Body of pancreas (tissue), 4 donors: ENCODE measurements around the gene ID2. TPM values are rescaled to one million over a fixed set of nuclear protein-coding genes. Genes with fewer than 3 reads are reported as not detected.
"Not testable (repeated sequence)": the region's sequence is repeated elsewhere in the genome, so short reads cannot be mapped to it uniquely, and the experiment has no call there.

Experiments
- ATAC-seq: fragments of 150-250 bp; one replicate; pipeline ENCODE4 v1.9.1; 2016
- DNase-seq, 4 donors: peaks; one replicate each; pipeline ENCODE4 v3.0.0-alpha.2; 2019
- H3K27ac ChIP-seq, 4 donors: fragments of 200-600 bp; sonication (generic); 1 replicate in 3 of 4; 2 replicates in 1 of 4; pipeline versions ENCODE4 v1.5.1 to v1.6.1; 2016 to 2019; ENCODE audit warnings: mild to moderate bottlenecking in 1 of 4, mixed read lengths in 1 of 4, moderate library complexity in 1 of 4
- H3K27me3 ChIP-seq, 2 donors: fragments of 200-600 bp; sonication (generic); one replicate each; pipeline ENCODE4 v1.6.0; 2016; ENCODE audit warnings: mild to moderate bottlenecking in 1 of 2
- H3K36me3 ChIP-seq, 2 donors: fragments of 200-600 bp; sonication (generic); replicated peaks in 1 of 2; 2 replicates each; pipeline ENCODE4 v1.5.1; 2016; ENCODE audit warnings: low read depth in 2 of 2; ENCODE audit not compliant: insufficient read depth in 1 of 2
- H3K4me1 ChIP-seq: fragments of 200-600 bp; sonication (generic); one replicate; pipeline ENCODE4 v1.6.0; 2016
- H3K4me3 ChIP-seq, 2 donors: fragments of 200-600 bp; sonication (generic); 1 replicate in 1 of 2; 2 replicates in 1 of 2; pipeline ENCODE4 v1.5.1; 2016 to 2019
- H3K9me3 ChIP-seq, 3 donors: fragments of 200-600 bp; sonication (generic); 1 replicate in 2 of 3; 2 replicates in 1 of 3; pipeline ENCODE4 v1.5.1; 2016
- POLR2A ChIP-seq, 3 donors: fragments of 450-650 bp; IDR thresholded peaks; one replicate each; pipeline ENCODE4 v1.6.1; 2016; ENCODE audit warnings: antibody characterized with exemption in 3 of 3, mild to moderate bottlenecking in 2 of 3
- WGBS, 2 donors: methylation state at CpG; one replicate each; pipeline ENCODE4 v1.1.5; 2017; 5-methylcytosine and 5-hydroxymethylcytosine counted together
- intact Hi-C: fragments of 100-400 bp; cut with DNase I; formaldehyde crosslinking; loops from one replicate; pipeline ENCODE4 v1.15.1; 2023
- total RNA-seq, 2 donors: library from RNA; depleted of rRNA; stranded (reverse); fragments of >200 nt; gene quantifications; one replicate each; pipeline ENCODE4 v1.1.0, GENCODE V29; 2016
- TF ChIP-seq, protein P1 (sequence below), 7 experiments: fragments of 450-650 bp in 4 of 7; fragments of 200-600 bp in 3 of 7; sonication (generic) in 3 of 7; IDR thresholded peaks; one replicate each; pipeline ENCODE4 v1.5.1; 2016 to 2019; ENCODE audit warnings: antibody characterized with exemption in 7 of 7

Gene ID2
- total RNA-seq, 2 donors from 2014 or later = 50.3 to 157 TPM

DNA sequence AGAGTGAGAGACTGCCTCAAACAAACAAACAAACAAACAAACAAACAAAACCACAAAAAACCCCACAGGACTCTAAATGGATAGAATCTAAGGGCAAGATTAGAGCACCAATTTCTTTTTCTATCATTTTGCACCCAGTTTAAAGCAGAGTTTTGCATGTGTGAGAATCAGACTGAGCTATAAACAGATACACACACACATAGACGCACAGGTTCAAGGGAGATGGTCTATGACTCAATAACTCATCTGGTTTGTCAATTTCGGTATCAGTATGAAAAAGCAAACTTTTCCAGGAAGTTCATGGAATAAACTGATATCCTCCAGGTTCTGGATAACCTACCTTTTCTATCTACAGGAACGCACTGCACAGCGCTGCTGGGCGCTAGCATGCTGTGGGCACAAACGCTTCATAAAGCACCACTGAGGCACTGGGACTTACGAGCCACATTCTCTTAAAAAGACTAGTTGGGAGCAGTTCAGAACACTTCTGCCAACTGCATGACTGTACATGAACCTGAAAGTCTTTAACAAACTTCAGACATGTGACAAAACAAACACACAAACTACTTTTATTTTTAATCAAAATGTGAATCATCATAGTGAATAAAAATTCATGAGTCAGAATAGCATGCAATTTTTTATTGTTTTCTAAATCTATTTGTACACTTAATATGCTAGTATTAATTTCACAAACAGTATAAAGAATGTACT, 46.6 kb downstream of the ID2 start:
- WGBS, 2 donors = 92 to 93% methylated on average over 7 of the region's 7 CpGs
- Histone ChIP-seq H3K9me3 (no peaks in the 10 kb centered on the region), H3K27me3 (no peaks in the 10 kb centered on the region), H3K36me3 (peaks cover 13 to 18% of the 10 kb centered on the region in 2 donors), H3K27ac (no peak overlapping the region), H3K4me3 (no peak overlapping the region), H3K4me1 (no peaks in the 10 kb centered on the region)
- DNase-seq (no peak), ATAC-seq (no peak)
- intact Hi-C loops = no loop called here
- TF ChIP-seq, protein P1, sequence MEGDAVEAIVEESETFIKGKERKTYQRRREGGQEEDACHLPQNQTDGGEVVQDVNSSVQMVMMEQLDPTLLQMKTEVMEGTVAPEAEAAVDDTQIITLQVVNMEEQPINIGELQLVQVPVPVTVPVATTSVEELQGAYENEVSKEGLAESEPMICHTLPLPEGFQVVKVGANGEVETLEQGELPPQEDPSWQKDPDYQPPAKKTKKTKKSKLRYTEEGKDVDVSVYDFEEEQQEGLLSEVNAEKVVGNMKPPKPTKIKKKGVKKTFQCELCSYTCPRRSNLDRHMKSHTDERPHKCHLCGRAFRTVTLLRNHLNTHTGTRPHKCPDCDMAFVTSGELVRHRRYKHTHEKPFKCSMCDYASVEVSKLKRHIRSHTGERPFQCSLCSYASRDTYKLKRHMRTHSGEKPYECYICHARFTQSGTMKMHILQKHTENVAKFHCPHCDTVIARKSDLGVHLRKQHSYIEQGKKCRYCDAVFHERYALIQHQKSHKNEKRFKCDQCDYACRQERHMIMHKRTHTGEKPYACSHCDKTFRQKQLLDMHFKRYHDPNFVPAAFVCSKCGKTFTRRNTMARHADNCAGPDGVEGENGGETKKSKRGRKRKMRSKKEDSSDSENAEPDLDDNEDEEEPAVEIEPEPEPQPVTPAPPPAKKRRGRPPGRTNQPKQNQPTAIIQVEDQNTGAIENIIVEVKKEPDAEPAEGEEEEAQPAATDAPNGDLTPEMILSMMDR (IDR thresholded peaks at IDR 0.05) = no peak
- TF ChIP-seq POLR2A (IDR thresholded peaks at IDR 0.05) = no peak

DNA sequence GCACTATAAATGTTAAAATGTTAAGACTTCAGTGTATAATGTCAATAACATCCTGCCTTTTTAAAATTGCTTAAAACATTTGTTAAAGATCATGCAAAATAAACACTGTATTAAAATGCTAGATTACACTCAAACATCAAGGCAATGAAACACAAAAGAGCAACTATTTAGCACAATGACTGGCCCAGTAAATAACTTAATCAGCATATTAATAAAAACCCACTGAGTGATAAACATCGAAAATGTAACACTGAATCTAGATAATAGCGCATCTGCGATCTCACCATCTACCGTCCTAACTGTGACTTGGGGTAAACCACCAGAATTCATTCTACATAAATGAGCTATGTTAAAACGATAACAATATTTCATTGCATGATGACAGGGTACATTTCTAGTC, 47.2 kb downstream of the ID2 start:
- H3K4me1 ChIP-seq, DNase-seq, intact Hi-C loops, H3K27ac ChIP-seq, H3K4me3 ChIP-seq, H3K9me3 ChIP-seq, ATAC-seq, H3K27me3 ChIP-seq: not testable (repeated sequence)
- WGBS, 2 donors = 69 to 82% methylated on average over 5 of the region's 5 CpGs
- H3K36me3 ChIP-seq = peaks cover 13 to 21% of the 10 kb centered on the region in 2 donors

DNA sequence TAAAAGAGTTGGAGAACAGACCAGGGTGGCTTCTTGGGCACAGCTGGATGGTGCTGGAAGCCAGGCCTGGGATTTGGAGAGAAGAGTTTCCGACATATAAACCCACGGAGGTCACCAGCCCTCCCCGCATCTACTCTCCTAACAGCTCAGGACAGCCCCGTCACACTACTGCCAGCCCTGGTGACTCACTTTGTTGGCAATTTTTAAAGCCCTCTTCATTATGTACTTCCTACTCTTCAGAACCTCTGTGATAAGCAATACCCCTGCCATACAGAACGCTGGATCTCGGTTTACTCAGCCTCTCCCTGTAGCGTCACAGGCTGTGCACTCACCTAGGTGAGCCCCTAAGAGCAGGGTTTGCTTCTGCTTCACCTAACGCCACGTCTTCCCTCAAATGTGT, 48.1 kb downstream of the ID2 start:
- intact Hi-C loops = no loop called here
- Histone ChIP-seq H3K36me3 (peaks cover 13 to 21% of the 10 kb centered on the region in 2 donors), H3K27me3 (no peaks in the 10 kb centered on the region), H3K27ac (no peak overlapping the region), H3K4me3 (no peak overlapping the region), H3K4me1 (no peaks in the 10 kb centered on the region), H3K9me3 (no peaks in the 10 kb centered on the region)
- 79 to 94% methylated on average over 9 of the region's 9 CpGs for WGBS, 2 donors
- DNase-seq (no peak), ATAC-seq (no peak)
- TF ChIP-seq, protein P1 (IDR thresholded peaks at IDR 0.05) = no peak
- TF ChIP-seq POLR2A (IDR thresholded peaks at IDR 0.05) = no peak

DNA sequence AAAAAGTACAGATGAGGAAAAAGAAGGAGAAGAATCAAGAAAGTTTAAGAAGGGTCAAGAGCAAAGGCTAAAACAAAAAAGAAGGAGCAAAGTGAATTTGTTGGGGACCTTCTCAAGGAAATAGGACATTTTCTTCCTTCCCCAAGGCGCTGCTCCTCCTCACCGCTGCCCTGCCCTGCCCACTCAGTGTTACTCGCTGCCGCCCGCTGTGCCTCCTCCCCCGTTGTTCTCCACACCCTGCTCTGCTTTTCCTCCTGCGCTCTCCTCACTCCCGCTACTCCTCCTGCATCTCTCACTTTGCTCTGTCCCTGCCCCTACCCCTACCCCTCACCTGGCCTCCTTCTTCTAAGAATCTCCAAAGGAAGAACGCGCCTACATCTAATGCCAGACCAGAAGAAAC, 50.7 kb downstream of the ID2 start:
- TF ChIP-seq, protein P1 (IDR thresholded peaks at IDR 0.05) = no peak
- TF ChIP-seq POLR2A (IDR thresholded peaks at IDR 0.05) = no peak
- Histone ChIP-seq H3K4me3 (no peak overlapping the region), H3K27ac (no peak overlapping the region), H3K27me3 (no peaks in the 10 kb centered on the region), H3K4me1 (no peaks in the 10 kb centered on the region), H3K36me3 (peaks cover 13 to 21% of the 10 kb centered on the region in 2 donors), H3K9me3 (no peaks in the 10 kb centered on the region)
- intact Hi-C loops = no loop called here
- WGBS, 2 donors = 96 to 97% methylated on average over 10 of the region's 10 CpGs
- DNase-seq = no peak
- no peak for ATAC-seq

Other genes starting within 250 kb of the ID2 start
- 10 to 100 TPM; 43.6 to 45.2 TPM for gene KIDINS220, start 155.6 kb downstream of the ID2 start, total RNA-seq